Panc1 (cell line): Measurements from ENCODE around the gene BRSK1. TPM values are rescaled to one million over a fixed set of nuclear protein-coding genes. Genes with fewer than 3 reads are reported as not detected.

ENCODE experiments used
- ATAC-seq: fragments of 200-7000 bp; cut with Tn5 transposase; 2 replicates; pipeline ENCODE4 v1.9.1; 2020; ENCODE audit warnings: mild to moderate bottlenecking, moderate library complexity
- BruUV-seq: library from RNA; stranded (reverse); fragments of 400-500 nt; replicated peaks from 2 replicates; lab custom pipeline; 2021; lab: Mats Ljungman, UMichigan
- CTCF ChIA-PET: fragments of 300-600 bp; sonication (Branson Sonifier 250); formaldehyde crosslinking; loops from one replicate; lab custom pipeline; 2022; ENCODE audit warnings: antibody characterized with exemption; lab: Charles Lee
- POLR2A ChIA-PET: fragments of 300-600 bp; sonication (Branson Sonifier 250); formaldehyde crosslinking; loops from one replicate; lab custom pipeline; 2022; ENCODE audit warnings: antibody characterized with exemption; lab: Charles Lee
- DNase-seq: peaks from one replicate; pipeline ENCODE4 v3.0.0-alpha.2; 2010; ENCODE audit warnings: low read depth, low spot score
- H3K27ac ChIP-seq: 2 replicates; pipeline ENCODE4 v1.5.1; 2011; ENCODE audit warnings: mild to moderate bottlenecking, low read length, inconsistent platforms
- H3K27me3 ChIP-seq: fragments of 200-500 bp; sonication (Bioruptor generic); 2 replicates; pipeline ENCODE4 v1.6.0; 2014; ENCODE audit warnings: low read length, inconsistent platforms; ENCODE audit not compliant: control insufficient read depth, insufficient read depth
- H3K36me3 ChIP-seq: fragments of 200-500 bp; sonication (Bioruptor generic); 2 replicates; pipeline ENCODE4 v1.5.1; 2014; ENCODE audit warnings: inconsistent platforms, mild to moderate bottlenecking, low read length, moderate library complexity; ENCODE audit not compliant: control insufficient read depth, insufficient read depth
- H3K4me1 ChIP-seq: 2 replicates; pipeline ENCODE4 v1.5.1; 2011; ENCODE audit warnings: inconsistent platforms, mild to moderate bottlenecking, low read length, moderate library complexity; ENCODE audit not compliant: control insufficient read depth, insufficient read depth
- H3K4me3 ChIP-seq, 2 experiments: 2 replicates each; pipeline ENCODE4 v1.5.1; 2011 to 2012; ENCODE audit warnings: low read depth in 2 of 2, low read length in 2 of 2, mild to moderate bottlenecking in 2 of 2, inconsistent platforms in 1 of 2, moderate library complexity in 1 of 2
- H3K9me3 ChIP-seq: fragments of 200-500 bp; sonication (Bioruptor generic); 2 replicates; pipeline ENCODE4 v1.5.1; 2014; ENCODE audit warnings: low read depth, mild to moderate bottlenecking, inconsistent platforms, low read length, moderate library complexity; ENCODE audit not compliant: control insufficient read depth, insufficient read depth
- CTCF ChIP-seq: fragments of 450-650 bp; IDR thresholded peaks from 2 replicates; pipeline ENCODE4 v1.5.1; 2017; ENCODE audit warnings: mild to moderate bottlenecking
- POLR2AphosphoS5 ChIP-seq: IDR thresholded peaks from 2 replicates; pipeline ENCODE4 v1.6.1; 2012; ENCODE audit warnings: mild to moderate bottlenecking, low read depth, low read length, moderate library complexity
- REST ChIP-seq, 2 experiments: IDR thresholded peaks; 2 replicates each; pipeline ENCODE4 v1.6.1; 2011 to 2012; ENCODE audit warnings: low read depth in 2 of 2, control low read depth in 1 of 2, low read length in 1 of 2, mild to moderate bottlenecking in 1 of 2, moderate library complexity in 1 of 2; ENCODE audit not compliant: insufficient read depth in 1 of 2
- SIN3A ChIP-seq: IDR thresholded peaks from 2 replicates; pipeline ENCODE4 v1.6.1; 2012; ENCODE audit warnings: low read depth, mild to moderate bottlenecking, low read length, moderate library complexity, borderline replicate concordance; ENCODE audit not compliant: insufficient read depth
- TCF7L2 ChIP-seq: IDR thresholded peaks from 2 replicates; pipeline ENCODE4 v1.6.1; 2011; ENCODE audit warnings: mild to moderate bottlenecking, low read depth, low read length, inconsistent platforms
- in situ Hi-C: cut with HindIII; loops from 2 replicates; pipeline ENCODE4 v1.10.0; 2016; ENCODE audit warnings: low sequenced_read_pairs, low pct_unique_long_range_greater_than_20kb
- intact Hi-C: fragments of 100-400 bp; cut with micrococcal nuclease; formaldehyde crosslinking; loops from one replicate; pipeline ENCODE4 v1.10.0; 2022; ENCODE audit not compliant: unreplicated experiment
- total RNA-seq: library from RNA; stranded (reverse); gene quantifications from one replicate; pipeline ENCODE4 v1.2.1, GENCODE V29; 2021; ENCODE audit not compliant: unreplicated experiment

Gene BRSK1
- total RNA-seq, 1 experiment from 2014 or later: 7.9 TPM

- TF ChIP-seq CTCF (no peak), TCF7L2 (no peak), SIN3A (no peak), REST (IDR thresholded peaks at IDR 0.05; ENCODE audit: insufficient read depth in 1 of 2, low read depth in 2 of 2, low read length in 1 of 2) (no peak), POLR2AphosphoS5 (no peak)
- intact Hi-C loops: no loop called here
- H3K4me1 ChIP-seq: peaks cover 14% of the 10 kb centered on the region
- H3K4me3 ChIP-seq: no peak overlapping the region
- H3K27ac ChIP-seq: no peak overlapping the region
- peaks cover 5% of the 10 kb centered on the region; the same call in 1 of the 2 replicates for H3K36me3 ChIP-seq
- ChIA-PET CTCF (no interaction called here), POLR2A (interaction anchor here (0.6 kb wide), 1 partner anchor 114 kb away, joined by 8 read pairs; no protein-coding TSS in a partner anchor)
- BruUV-seq: no TSS peak
- DNase-seq: no peak
- in situ Hi-C loops: no loop called here
- no peak for ATAC-seq
- H3K27me3 ChIP-seq: no peaks in the 10 kb centered on the region
- H3K9me3 ChIP-seq: no peaks in the 10 kb centered on the region
Observed at GRCh38 chr19:55261671-55262126, 22.1 kb upstream of the BRSK1 start.

- Histone ChIP-seq H3K4me3 (no peak overlapping the region), H3K27me3 (no peaks in the 10 kb centered on the region), H3K36me3 (peaks cover 5% of the 10 kb centered on the region; the same call in 1 of the 2 replicates), H3K27ac (no peak overlapping the region), H3K9me3 (no peaks in the 10 kb centered on the region), H3K4me1 (peaks cover 14% of the 10 kb centered on the region)
- intact Hi-C loops (no loop called here), in situ Hi-C loops (no loop called here)
- DNase-seq: no peak
- ATAC-seq: no peak
- BruUV-seq: no TSS peak
- ChIA-PET CTCF (no interaction called here), POLR2A (interaction anchor here (0.6 kb wide), 1 partner anchor 114 kb away, joined by 8 read pairs; no protein-coding TSS in a partner anchor)
- no peak for TF ChIP-seq SIN3A
- no peak for TF ChIP-seq POLR2AphosphoS5
- no peak for TF ChIP-seq TCF7L2
- no peak for TF ChIP-seq CTCF
- TF ChIP-seq REST (IDR thresholded peaks at IDR 0.05; ENCODE audit: insufficient read depth in 1 of 2, low read depth in 2 of 2, low read length in 1 of 2): no peak
Observed at GRCh38 chr19:55262359-55262758, 21.4 kb upstream of the BRSK1 start.
